Activated naive CD8-positive, alpha-beta T cell treated with anti-CD3 and anti-CD28 coated beads, Interleukin-2, amount 50 U/mL, for 24 hours (primary cell): ENCODE measurements around the gene SORCS1.

Experiments used
- ATAC-seq: fragments of 150-1000 bp; cut with Tn5 transposase; one replicate; pipeline ENCODE4 v1.10.0; 2021
- DNase-seq: peaks from one replicate; pipeline ENCODE4 v3.0.0; 2021
- H3K27ac Mint-ChIP-seq: one replicate; pipeline ENCODE4 v1.8.0; 2021; ENCODE audit warnings: mild to moderate bottlenecking, mixed read lengths
- H3K27me3 Mint-ChIP-seq: one replicate; pipeline ENCODE4 v1.8.0; 2021; ENCODE audit warnings: mixed read lengths
- H3K36me3 Mint-ChIP-seq: one replicate; pipeline ENCODE4 v1.8.0; 2021; ENCODE audit warnings: low read depth, mixed read lengths
- H3K4me1 Mint-ChIP-seq: one replicate; pipeline ENCODE4 v1.8.0; 2021; ENCODE audit warnings: mixed read lengths
- H3K4me3 Mint-ChIP-seq: one replicate; pipeline ENCODE4 v1.8.0; 2021; ENCODE audit warnings: mild to moderate bottlenecking, moderate library complexity, mixed read lengths
- H3K9me3 Mint-ChIP-seq: one replicate; pipeline ENCODE4 v1.8.0; 2021; ENCODE audit warnings: mixed read lengths

Gene SORCS1

DNA sequence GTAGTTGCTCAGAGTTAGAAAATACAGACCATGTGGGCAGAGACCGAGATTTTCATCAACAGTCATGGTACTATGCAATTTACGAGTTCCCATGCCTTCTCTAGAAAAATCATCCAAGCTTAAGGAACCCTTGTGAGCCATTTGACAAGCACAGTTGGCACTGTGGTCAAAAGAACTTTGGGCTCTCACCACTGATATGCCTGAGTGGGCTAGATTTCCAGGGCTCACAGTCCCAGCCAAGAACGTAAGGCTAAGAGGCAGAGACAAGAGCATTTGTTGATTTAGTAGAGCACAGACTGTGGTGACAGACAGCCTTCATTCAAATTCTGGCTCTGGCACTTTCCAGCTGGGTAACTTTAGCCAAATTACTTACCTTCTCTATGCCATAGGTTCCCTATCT lies 407.0 kb downstream of the SORCS1 start:
- Mint-ChIP-seq H3K27me3 (no peaks in the 10 kb centered on the region), H3K27ac (no peak overlapping the region), H3K9me3 (peaks cover 12% of the 10 kb centered on the region), H3K36me3 (no peaks in the 10 kb centered on the region), H3K4me3 (no peak overlapping the region), H3K4me1 (no peaks in the 10 kb centered on the region)
- no peak for DNase-seq
- ATAC-seq = no peak

DNA sequence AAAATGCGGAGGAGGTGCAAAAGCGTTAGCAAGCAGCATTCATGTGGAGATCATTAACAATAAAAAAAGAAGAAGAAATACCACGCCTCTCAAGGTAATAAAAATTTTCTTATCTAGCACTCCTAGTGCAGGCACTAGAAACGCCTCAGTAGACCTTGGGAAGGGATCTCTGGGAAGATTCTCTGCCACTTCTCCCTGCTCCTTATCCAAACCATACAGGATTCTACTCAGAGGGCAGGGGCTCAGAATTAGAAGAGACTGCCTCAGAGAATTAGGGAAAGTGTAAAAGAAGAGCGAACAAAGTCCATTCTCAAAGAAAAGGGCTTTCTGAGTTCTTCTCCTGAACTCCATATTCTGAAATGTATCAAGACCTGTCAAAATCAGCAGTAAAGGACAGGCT lies 413.4 kb downstream of the SORCS1 start:
- no peaks in the 10 kb centered on the region for H3K4me1 Mint-ChIP-seq
- H3K4me3 Mint-ChIP-seq = no peak overlapping the region
- no peaks in the 10 kb centered on the region for H3K27me3 Mint-ChIP-seq
- no peak for DNase-seq
- no peak overlapping the region for H3K27ac Mint-ChIP-seq
- no peaks in the 10 kb centered on the region for H3K36me3 Mint-ChIP-seq
- H3K9me3 Mint-ChIP-seq = peaks cover 17% of the 10 kb centered on the region
- ATAC-seq = no peak

DNA sequence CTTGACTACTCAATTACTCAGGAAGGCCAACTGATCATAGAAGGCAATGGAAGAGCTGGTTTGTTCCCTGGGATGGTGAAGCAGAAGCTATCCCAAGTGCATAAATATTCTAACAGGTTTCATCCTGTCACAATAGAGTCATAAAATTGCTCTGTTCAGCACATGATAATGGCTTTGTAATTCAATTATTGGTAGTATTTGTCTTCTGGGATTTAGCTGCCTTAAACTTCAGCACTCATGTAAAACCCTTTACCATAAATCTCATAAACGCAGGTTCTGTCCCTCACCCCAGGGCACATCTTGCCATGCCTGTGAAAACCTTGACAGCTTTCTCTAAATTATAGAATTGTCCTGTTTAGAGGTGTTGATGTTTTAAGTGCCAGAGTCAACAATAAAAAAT lies 417.6 kb downstream of the SORCS1 start:
- H3K4me1 Mint-ChIP-seq = no peaks in the 10 kb centered on the region
- H3K36me3 Mint-ChIP-seq = no peaks in the 10 kb centered on the region
- no peak overlapping the region for H3K4me3 Mint-ChIP-seq
- DNase-seq = no peak
- ATAC-seq = no peak
- H3K27me3 Mint-ChIP-seq = no peaks in the 10 kb centered on the region
- no peak overlapping the region for H3K27ac Mint-ChIP-seq
- peaks cover 12% of the 10 kb centered on the region for H3K9me3 Mint-ChIP-seq

DNA sequence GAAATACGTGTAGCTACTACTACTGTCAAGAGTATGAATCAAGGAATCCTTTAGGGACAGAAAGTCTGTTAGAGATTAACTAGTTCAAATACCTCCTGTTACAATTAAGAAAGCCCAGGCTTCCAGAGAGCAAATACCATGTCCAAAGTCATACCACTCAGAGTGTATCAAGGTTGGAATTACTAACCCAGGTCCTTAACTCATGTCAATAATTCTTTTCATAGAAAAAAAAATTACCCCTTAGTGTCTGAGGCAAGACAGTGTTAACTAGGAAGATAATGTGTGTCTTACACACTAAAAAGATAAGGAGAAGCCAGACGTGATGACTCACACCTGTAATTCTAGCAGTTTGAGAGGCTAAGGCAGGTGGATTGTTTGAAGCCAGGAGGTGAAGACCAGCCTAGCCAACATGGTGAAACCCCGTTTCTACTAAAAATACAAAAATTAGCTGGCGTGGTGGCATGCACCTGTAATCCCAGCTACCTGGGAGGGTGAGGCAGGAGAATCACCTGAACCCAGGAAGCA lies 423.4 kb downstream of the SORCS1 start:
- Mint-ChIP-seq H3K9me3 (peaks cover 8% of the 10 kb centered on the region), H3K4me3 (no peak overlapping the region), H3K27me3 (no peaks in the 10 kb centered on the region), H3K4me1 (no peaks in the 10 kb centered on the region), H3K27ac (no peak overlapping the region), H3K36me3 (no peaks in the 10 kb centered on the region)
- DNase-seq = no peak
- no peak for ATAC-seq

DNA sequence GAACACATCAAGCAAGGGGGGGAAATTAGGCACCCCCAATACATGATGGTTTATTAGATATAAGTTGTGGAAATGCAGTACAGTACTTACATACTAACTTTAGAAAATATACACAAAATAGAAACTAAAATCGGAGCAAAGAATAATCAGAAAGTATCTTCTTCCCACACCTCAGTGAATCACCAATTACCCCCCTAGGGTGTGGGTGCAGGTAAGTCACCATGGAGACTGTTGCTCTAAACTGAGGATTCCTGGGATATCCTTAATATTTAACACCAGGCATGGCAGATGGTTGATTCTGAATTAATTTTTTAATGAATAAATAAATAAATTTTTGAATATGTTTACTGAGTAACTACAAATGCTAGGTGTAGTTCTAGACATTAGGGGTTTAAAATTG lies 424.4 kb downstream of the SORCS1 start:
- no peak for ATAC-seq
- no peaks in the 10 kb centered on the region for H3K27me3 Mint-ChIP-seq

DNA sequence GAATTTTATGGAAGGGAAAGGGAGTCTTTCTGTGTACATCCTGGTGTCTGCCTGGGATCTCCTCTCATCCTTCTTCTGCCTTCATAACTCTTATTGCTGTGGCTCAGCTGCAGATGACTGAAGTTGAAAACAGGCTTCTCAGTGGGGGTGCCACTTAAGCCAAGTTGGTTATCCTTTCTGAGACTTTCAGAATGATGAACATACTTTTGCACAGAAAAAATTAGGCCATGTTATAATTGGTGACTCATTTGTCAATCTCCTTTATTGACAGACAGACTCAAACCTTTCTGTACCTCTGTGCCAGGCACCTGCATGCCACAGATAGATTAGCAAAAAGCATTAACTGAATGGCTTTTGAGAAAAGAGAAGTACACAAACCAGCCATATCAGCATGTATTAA lies 430.3 kb downstream of the SORCS1 start:
- ATAC-seq (no peak), DNase-seq (no peak)
- Mint-ChIP-seq H3K4me3 (no peak overlapping the region), H3K27me3 (peaks cover 2% of the 10 kb centered on the region), H3K27ac (no peak overlapping the region), H3K36me3 (no peaks in the 10 kb centered on the region), H3K9me3 (no peaks in the 10 kb centered on the region), H3K4me1 (no peaks in the 10 kb centered on the region)

More for the DNA sequence above, 424.4 kb downstream of the SORCS1 start:
- no peak for DNase-seq
- H3K4me3 Mint-ChIP-seq = no peak overlapping the region
- no peaks in the 10 kb centered on the region for H3K36me3 Mint-ChIP-seq
- no peaks in the 10 kb centered on the region for H3K4me1 Mint-ChIP-seq
- no peak overlapping the region for H3K27ac Mint-ChIP-seq
- peaks cover 8% of the 10 kb centered on the region for H3K9me3 Mint-ChIP-seq

DNA sequence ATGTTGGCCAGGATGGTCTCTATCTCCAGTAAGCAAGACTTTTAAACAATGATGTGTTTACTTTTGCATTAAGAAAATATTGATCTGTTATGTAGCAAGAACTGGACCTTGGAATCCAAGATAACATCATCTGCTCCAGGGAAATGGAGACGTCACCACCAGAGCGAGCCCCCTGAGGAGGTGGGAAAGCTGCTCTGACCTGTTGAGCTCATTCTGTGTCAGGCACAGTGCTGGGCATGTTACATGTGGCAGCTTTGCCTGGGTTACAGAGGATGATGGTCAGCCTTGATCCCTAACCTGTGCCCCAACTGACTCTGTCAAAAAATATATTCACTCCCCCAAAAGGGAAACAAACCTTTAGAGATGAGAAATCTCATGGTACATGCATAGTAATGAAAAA lies 436.3 kb downstream of the SORCS1 start:
- peaks cover 2% of the 10 kb centered on the region for H3K27me3 Mint-ChIP-seq
- H3K9me3 Mint-ChIP-seq = no peaks in the 10 kb centered on the region
- ATAC-seq (no peak), DNase-seq (no peak)
- H3K4me1 Mint-ChIP-seq = no peaks in the 10 kb centered on the region
- H3K4me3 Mint-ChIP-seq = no peak overlapping the region
- no peak overlapping the region for H3K27ac Mint-ChIP-seq
- no peaks in the 10 kb centered on the region for H3K36me3 Mint-ChIP-seq

DNA sequence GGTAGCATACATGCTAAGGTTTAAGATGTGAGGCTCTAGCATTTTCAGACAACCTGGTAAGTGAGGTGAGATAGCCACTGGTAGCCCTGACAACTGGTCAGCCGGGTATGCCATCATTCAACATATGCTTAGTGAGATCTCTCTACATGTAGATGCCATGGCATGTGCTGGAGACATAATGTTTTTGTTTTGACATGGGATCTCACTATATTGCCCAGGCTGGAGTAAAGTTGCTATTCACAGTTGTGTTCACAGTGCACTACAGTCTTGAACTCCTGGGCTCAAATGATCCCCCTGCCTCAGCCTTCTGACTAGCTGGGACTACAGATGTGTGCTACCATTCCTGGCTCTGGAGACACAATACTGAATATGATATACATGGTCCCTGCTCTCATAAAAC lies 437.3 kb downstream of the SORCS1 start:
- Mint-ChIP-seq H3K9me3 (no peaks in the 10 kb centered on the region), H3K27ac (no peak overlapping the region), H3K4me1 (no peaks in the 10 kb centered on the region), H3K36me3 (no peaks in the 10 kb centered on the region), H3K27me3 (peaks cover 2% of the 10 kb centered on the region), H3K4me3 (no peak overlapping the region)
- ATAC-seq = no peak
- no peak for DNase-seq

DNA sequence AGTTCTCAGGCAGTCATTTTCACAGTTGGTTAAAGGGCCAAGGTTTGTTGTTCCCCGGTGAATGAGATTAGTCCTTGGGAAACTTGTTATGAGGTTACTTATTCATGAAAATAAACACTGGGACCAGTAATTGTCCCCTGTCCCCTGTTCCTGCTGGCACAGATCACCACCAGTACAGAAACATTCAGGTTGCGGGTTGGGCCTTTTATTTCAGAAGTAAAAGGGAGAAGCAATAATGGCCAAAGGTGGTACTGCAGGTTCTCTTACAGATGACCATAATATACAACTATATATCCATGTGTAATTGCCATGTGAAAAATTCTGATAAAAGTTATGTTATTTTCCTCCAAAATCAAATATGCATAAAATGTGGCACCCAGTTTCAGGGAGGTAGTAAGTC lies 442.0 kb downstream of the SORCS1 start:
- ATAC-seq (no peak), DNase-seq (no peak)
- Mint-ChIP-seq H3K9me3 (peaks cover 6% of the 10 kb centered on the region), H3K4me3 (no peak overlapping the region), H3K27ac (no peak overlapping the region), H3K4me1 (no peaks in the 10 kb centered on the region), H3K27me3 (peaks cover 6% of the 10 kb centered on the region), H3K36me3 (no peaks in the 10 kb centered on the region)

DNA sequence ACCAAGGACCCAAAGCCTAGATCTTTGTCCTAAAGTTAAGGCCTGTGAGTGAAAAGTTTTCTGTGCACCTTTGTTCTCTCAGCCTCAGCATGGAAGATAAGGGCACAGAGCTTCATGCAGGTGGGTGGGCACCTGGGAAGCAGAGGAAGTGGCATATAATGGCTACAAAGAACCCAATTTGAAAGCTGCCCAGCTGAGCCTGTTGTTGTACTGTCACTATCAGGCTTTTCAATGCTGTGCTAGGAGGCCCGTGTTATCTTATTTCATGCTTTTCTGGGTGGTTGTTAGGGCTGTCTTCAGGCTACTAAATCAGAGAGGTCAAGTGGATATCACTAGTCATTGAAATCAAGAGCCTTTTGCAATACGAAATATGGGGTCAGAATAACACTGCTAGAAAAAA lies 443.8 kb downstream of the SORCS1 start:
- no peaks in the 10 kb centered on the region for H3K36me3 Mint-ChIP-seq
- ATAC-seq (no peak), DNase-seq (no peak)
- no peak overlapping the region for H3K27ac Mint-ChIP-seq
- no peaks in the 10 kb centered on the region for H3K4me1 Mint-ChIP-seq
- peaks cover 6% of the 10 kb centered on the region for H3K27me3 Mint-ChIP-seq
- no peak overlapping the region for H3K4me3 Mint-ChIP-seq
- peaks cover 6% of the 10 kb centered on the region for H3K9me3 Mint-ChIP-seq

DNA sequence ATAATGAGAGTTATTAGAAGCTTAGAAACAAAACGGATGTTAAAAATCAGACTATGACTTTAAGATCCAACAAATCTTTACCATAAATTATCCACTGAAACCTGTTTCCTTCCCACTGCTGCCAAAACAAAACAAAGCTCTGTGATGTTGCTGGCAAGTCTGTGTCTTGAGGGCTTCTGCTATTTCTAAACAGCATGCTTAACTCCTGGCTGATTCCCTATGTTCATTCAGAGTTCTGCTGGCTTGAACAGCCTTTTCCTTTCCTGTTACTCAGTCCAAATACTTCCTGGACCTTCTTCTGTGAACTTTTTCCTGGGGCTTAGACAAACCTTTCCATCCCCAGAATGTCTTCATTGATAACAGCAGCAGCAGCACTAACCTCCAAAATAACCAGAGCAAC lies 448.1 kb downstream of the SORCS1 start:
- H3K27ac Mint-ChIP-seq = no peak overlapping the region

DNA sequence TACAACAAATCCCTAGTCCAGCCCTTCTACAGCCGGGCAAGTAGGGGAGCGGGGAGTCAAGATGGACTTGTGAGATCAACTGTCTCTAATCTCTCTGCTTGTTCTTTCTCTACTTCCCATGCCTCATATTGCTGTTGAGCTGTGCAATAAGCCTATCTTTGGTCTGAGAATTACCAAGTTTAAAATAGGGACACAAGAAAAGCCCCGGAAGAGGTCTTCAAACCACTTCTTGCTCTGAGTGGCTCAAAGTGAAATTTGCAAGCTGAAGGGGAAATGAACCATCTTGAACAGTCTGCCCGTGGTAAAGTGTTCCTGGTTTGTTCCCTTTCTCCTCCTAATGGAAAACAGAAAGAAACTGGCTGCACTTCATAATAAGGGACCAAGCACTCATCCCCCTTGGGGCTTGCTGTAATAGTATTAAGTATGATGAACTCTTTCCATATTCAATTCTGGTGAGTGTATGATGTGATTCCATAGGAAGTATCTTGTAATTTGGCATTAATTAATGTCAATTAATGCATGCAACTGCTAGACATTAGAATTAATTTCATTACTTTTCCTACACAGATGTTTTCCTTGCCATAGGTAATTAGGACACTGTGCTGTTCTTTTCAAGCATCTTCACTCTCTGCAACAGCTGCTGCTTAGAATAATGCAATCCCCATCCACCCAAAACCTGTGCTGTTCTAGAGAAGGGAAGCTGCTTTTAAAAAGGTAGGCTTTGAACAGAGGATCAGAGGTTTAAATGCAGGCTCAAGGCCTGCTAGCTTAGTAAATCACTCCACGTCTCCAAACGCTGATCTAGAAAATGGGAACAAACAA lies 449.6 kb downstream of the SORCS1 start:
- H3K9me3 Mint-ChIP-seq = peaks cover 4% of the 10 kb centered on the region
- no peaks in the 10 kb centered on the region for H3K4me1 Mint-ChIP-seq
- DNase-seq (no peak), ATAC-seq (no peak)
- no peak overlapping the region for H3K27ac Mint-ChIP-seq
- peaks cover 3% of the 10 kb centered on the region for H3K27me3 Mint-ChIP-seq
- H3K4me3 Mint-ChIP-seq = no peak overlapping the region
- H3K36me3 Mint-ChIP-seq = no peaks in the 10 kb centered on the region

More for the DNA sequence above, 448.1 kb downstream of the SORCS1 start:
- H3K4me1 Mint-ChIP-seq = no peaks in the 10 kb centered on the region
- no peak overlapping the region for H3K4me3 Mint-ChIP-seq
- H3K27me3 Mint-ChIP-seq = peaks cover 6% of the 10 kb centered on the region
- peaks cover 6% of the 10 kb centered on the region for H3K9me3 Mint-ChIP-seq
- no peak for ATAC-seq
- no peak for DNase-seq
- H3K36me3 Mint-ChIP-seq = no peaks in the 10 kb centered on the region

DNA sequence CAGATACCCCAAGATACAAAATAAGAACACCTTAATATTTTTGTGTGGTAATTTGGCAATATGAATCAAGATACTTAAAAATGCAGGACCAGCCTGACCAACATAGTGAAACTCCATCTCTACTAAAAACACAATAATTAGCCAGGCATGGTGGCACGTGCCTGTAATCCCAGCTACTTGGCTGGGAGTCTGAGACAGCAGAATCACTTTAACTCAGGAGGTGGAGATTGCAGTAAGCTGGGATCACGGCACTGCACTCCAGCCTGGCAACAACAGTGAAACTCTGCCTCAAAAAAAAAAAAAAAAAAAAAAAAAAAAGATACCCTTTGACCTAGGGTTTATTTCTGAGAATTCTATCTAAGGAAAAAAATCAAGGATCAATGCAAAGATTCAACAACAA lies 450.7 kb downstream of the SORCS1 start:
- Mint-ChIP-seq H3K9me3 (no peaks in the 10 kb centered on the region), H3K4me1 (no peaks in the 10 kb centered on the region), H3K27ac (no peak overlapping the region), H3K4me3 (no peak overlapping the region), H3K36me3 (no peaks in the 10 kb centered on the region), H3K27me3 (no peaks in the 10 kb centered on the region)
- no peak for DNase-seq
- ATAC-seq = no peak

DNA sequence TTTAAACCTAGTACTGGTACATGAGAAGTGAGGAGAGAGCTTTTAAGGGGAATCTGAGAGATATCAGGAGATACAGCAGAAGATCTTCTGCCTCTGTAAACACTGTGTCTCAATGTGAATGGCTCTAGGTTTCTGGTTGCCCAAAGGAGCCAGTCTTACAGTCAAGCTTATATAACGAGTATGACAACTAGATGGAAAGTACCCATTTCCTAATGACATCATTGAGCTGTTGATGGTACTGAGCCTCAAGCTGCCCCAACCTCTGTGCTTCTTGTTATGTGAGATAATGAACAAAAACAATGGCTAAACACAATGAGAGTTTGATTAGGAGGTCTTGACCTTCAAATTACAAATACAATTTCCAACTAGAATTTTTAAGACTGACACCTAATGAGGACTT lies 451.5 kb downstream of the SORCS1 start:
- ATAC-seq (no peak), DNase-seq (no peak)
- H3K4me3 Mint-ChIP-seq = no peak overlapping the region
- H3K4me1 Mint-ChIP-seq = no peaks in the 10 kb centered on the region
- H3K36me3 Mint-ChIP-seq = no peaks in the 10 kb centered on the region
- H3K27me3 Mint-ChIP-seq = no peaks in the 10 kb centered on the region
- H3K9me3 Mint-ChIP-seq = no peaks in the 10 kb centered on the region
- no peak overlapping the region for H3K27ac Mint-ChIP-seq

DNA sequence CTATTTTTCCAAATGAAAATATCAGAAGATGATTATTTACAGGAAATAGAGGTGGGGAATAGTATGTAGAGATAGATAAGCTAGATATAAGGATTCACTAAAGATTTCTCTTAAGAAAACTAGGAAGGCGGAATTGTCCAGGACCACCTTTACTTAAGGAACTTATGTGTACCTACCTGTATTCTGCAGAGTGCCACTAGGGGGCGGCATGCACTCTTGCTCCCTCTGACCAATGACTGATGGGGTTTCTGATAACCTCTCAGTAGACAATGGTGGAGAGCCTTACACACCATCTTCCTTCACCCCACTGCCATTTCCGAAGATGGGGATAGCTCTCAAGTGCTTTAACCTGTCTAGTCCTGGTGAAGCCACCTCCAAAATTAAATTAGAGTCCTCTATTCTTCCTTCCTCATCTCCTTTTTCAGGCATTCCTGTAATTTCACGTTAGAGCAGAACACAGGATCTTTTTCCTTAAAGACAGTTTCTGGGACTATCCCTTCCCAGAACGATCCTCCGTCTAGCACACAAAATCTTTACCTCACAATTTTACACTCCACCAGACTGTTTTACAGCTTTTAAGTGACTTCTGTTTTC lies 453.1 kb downstream of the SORCS1 start:
- Mint-ChIP-seq H3K27ac (no peak overlapping the region), H3K9me3 (no peaks in the 10 kb centered on the region), H3K36me3 (no peaks in the 10 kb centered on the region), H3K4me3 (no peak overlapping the region), H3K4me1 (no peaks in the 10 kb centered on the region), H3K27me3 (no peaks in the 10 kb centered on the region)
- ATAC-seq = no peak
- peak; percentile 48 for DNase-seq
